HT1080 (cell line): Measurements from ENCODE around the gene YES1. TPM values are rescaled to one million over a fixed set of nuclear protein-coding genes. Genes with fewer than 3 reads are reported as not detected.
"Not testable (repeated sequence)": the region's sequence is repeated elsewhere in the genome, so short reads cannot be mapped to it uniquely, and the experiment has no call there.

ENCODE experiments used
- DNase-seq: peaks from one replicate; pipeline ENCODE4 v3.0.0-alpha.2; 2015; ENCODE audit warnings: low read depth
- total RNA-seq: library from RNA; depleted of rRNA; stranded (reverse); fragments of >200 nt; shearing (Covaris generic); gene quantifications from 2 replicates; pipeline ENCODE4 v1.2.3, GENCODE V29; 2014

The YES1 gene
- total RNA-seq, 1 experiment from 2014 or later: 33.8 TPM

DNA sequence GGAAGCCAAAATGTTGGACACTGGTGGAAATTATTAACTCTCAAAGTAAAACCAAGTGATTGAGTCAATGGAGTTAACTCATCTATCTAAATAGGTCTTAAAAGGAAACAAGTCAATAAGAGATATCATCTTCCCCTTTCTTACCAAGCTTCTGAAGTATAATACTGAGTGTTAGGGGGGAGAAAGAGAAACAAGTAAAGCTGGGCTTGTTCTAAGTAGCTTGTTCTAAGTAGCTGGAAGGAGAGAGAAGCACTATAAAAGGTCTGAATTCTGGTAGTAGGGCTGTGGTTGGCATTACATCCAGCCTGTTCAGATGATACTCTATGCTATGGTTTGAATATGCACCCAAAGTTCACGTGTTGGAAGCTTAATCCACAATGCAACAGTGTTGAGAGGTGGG lies 26.8 kb downstream of the YES1 start:
- DNase-seq: no peak

DNA sequence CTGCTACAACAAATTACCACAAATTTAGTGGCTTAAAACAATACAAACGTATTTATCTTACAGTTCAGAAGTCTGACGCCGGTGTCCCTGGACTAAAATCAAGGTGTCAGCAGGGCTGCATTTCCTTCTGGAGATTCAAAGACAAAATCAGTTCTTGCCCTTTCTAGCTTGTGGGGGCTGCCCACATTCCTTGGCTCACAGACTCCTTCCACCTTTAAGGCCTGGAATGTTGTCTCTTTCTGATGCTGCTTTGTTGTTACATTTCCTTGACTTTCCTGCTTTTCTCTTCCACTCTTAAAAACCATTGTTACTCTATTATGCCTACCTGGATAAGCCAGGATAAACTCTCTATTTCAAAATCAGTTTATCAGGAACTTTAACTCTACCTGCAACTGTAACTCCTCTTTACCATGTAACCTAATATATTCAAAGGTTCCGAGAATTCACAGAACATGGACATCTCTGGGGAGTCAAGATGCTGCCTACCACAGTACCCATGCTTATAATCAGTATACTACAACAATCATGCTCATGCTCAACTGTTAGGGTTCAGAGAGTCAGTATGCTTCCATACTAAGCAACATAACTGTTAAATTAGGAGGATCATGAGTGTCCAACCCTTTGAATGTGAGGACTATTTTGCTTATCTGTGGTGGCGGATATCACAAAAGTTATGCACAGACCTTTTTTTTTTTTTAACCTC lies 27.4 kb downstream of the YES1 start:
- no peak for DNase-seq

DNA sequence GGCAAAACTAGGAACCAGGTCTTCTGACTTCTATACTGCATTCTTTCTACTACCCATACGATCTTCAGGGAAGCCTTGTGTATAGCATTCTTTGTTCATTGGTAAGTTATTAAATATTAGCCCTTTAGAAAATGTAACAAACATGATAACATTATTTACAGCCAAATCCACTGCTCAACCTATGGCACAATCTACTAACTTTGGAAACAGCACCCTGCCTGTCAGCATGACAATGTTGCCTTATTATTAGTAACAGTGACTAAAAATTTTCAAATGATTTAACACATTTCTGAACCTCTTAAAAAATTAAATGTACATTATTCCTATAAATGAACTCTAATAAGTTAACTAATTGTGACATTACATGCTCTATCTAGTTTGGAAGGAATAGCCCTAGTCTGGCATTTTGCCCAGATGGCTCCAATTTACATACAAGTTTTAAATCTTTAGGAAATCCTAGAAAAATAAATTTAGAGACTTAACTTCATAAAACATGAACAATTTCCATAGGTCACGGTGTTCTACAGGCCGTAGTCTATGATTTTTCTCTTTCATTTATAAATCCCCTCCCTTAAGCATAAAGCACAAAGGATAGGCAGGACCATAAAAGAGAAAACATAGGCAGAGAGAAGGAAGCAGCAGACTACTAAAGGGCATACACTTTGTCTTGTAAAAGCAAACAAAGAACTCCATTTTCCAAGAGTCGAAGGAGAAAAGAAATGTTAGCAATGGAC lies 33.7 kb downstream of the YES1 start:
- DNase-seq: no peak

DNA sequence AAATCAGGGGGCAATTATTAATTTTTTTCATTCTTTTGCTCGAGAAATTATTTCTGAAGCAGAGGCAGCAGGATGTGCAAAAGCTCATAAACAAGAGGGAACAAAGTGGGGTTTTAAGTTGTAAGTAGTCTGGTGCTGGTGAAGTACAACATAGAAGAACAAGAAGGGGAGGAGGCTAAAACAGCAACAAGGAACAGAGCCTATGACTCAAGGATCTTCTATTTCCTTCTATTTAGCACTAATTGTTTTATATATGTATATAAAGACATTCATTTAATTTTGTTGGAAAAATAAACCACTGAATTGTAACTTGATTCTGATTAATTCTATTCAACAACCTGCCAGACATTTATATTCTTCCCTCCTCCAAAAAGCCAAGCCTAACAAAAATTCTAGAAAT lies 35.0 kb downstream of the YES1 start:
- DNase-seq: no peak

GRCh38 chr18:776044-776443 lies 36.0 kb downstream of the YES1 start:
- not testable (repeated sequence) for DNase-seq

GRCh38 chr18:774811-775210 lies 37.2 kb downstream of the YES1 start:
- no peak for DNase-seq

- no peak for DNase-seq
Observed at GRCh38 chr18:773980-774624, 37.9 kb downstream of the YES1 start.

GRCh38 chr18:770583-770961 lies 41.5 kb downstream of the YES1 start:
- DNase-seq: no peak

- no peak for DNase-seq
Observed at GRCh38 chr18:767961-768360, 44.1 kb downstream of the YES1 start.

- no peak for DNase-seq
Observed at GRCh38 chr18:767084-767882, 44.8 kb downstream of the YES1 start.

- no peak for DNase-seq
Observed at GRCh38 chr18:766550-766860, 45.5 kb downstream of the YES1 start.

- DNase-seq: no peak
Observed at GRCh38 chr18:765764-766549, 46.1 kb downstream of the YES1 start.

DNA sequence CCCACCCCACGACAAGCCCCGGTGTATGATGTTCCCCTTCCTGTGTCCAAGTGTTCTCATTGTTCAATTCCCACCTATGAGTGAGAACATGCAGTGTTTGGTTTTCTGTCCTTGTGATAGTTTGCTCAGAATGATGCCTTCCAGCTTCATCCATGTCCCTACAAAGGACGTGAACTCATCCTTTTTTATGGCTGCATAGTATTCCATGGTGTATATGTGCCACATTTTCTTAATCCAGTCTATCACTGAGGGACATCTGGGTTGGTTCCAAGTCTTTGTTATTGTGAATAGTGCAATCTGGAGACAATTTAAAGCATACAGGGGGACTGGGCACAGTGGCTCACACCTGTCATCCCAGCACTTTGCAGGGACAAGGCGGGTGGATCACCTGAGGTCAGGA lies 52.2 kb downstream of the YES1 start:
- not testable (repeated sequence) for DNase-seq

DNA sequence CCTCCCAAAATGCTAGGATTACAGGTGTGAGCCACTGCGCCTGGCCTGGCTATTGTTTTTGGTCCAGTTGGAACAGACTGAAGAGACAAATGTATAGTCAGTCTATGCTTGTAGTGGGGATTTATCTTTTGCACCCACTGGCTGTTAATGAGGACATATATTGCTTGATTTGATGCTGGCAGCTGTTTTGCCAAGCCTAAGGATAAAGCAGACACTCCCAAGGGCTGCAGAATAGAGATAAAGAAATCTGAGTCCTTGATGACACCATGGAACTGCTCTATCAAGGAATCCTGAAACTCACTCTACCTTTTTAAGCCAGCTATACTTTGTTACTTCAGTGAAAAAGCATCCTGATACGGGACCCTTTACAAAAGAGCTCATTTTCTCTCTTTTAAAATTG lies 56.5 kb downstream of the YES1 start:
- no peak for DNase-seq

GRCh38 chr18:754656-755055 lies 57.4 kb downstream of the YES1 start:
- DNase-seq: no peak

DNA sequence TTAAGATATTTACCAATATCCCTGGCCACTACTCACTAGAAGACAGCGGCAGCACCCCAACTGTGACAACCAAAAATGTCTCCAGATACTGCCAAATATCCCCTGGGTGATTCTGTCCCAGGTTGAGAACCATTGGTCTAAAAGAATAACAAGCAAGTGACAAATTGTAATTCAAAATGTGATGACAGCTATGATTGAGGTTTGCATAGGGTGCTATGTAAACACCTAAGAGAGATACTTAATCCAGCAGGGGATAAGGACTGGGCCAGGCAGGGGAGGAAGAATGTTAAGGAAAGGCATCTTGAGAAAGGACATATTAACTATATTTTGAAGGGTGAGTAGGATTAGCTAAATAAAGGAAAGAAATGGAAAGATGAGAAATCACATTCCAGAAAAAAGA lies 61.6 kb downstream of the YES1 start:
- DNase-seq: no peak

DNA sequence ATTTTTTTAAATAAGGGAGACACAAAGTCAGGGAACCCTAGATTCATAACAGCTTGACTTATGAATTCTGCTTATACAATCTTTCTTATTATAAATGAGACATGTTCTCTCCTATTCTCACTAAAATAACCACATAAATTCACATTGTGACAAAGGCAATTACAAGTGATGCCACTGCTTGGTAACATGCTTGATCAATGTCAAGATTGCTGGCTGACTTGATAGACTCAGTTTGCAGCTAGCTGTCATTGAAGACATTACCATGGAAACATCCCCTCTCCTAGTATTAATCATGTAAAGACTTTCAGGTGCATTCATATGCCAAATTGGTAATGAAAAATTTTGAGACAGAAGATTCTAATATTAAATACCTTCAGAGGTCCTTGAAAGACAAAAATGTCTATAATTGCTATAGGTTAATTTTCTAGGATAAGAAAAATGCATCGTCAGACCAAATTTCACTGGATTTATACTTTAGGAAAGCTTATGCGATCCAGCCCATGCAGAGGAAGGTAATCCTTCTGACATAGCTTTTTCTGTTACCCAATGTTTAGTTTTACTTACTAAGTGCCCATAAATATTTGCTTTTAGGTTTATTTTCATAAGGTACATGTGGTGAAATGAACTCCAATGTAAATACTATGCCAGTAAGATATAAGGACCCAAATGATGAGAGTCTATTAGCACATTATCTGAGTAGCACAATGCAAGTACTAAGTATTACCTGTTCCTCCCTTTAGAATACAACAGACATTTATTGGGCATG lies 67.0 kb downstream of the YES1 start:
- DNase-seq: no peak

GRCh38 chr18:741931-742512 lies 70.0 kb downstream of the YES1 start:
- DNase-seq: peak; percentile 32

- no peak for DNase-seq
Observed at GRCh38 chr18:732371-732770, 79.7 kb downstream of the YES1 start.

DNA sequence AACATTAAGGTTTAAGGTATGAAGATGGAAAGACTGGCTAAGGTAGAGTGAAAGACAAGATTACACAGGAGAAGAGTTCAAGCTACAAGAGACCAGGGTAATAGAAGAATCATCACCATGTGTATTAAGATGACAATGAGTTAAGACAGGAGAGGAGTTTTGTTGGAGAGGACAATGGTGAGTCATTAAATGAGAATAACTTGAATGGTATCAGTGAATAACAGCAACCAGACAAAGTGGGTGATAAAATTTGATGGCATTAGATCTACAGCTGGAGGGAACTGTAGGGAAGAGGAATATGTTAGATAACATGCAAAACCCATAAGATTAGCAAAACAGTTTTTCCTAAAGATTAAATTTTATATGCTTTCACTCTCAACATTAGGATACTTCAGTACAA lies 80.9 kb downstream of the YES1 start:
- DNase-seq: no peak
